SH-SY5Y (cell line): ENCODE results near the gene PLIN4.

Experiments
- GATA2 ChIP-seq: IDR thresholded peaks from 2 replicates; pipeline ENCODE4 v1.6.1; 2011; ENCODE audit warnings: mild to moderate bottlenecking, low read depth, low read length
- GATA3 ChIP-seq: IDR thresholded peaks from 2 replicates; pipeline ENCODE4 v1.6.1; 2011; ENCODE audit warnings: low read depth, mild to moderate bottlenecking, low read length, moderate library complexity

The PLIN4 gene

DNA sequence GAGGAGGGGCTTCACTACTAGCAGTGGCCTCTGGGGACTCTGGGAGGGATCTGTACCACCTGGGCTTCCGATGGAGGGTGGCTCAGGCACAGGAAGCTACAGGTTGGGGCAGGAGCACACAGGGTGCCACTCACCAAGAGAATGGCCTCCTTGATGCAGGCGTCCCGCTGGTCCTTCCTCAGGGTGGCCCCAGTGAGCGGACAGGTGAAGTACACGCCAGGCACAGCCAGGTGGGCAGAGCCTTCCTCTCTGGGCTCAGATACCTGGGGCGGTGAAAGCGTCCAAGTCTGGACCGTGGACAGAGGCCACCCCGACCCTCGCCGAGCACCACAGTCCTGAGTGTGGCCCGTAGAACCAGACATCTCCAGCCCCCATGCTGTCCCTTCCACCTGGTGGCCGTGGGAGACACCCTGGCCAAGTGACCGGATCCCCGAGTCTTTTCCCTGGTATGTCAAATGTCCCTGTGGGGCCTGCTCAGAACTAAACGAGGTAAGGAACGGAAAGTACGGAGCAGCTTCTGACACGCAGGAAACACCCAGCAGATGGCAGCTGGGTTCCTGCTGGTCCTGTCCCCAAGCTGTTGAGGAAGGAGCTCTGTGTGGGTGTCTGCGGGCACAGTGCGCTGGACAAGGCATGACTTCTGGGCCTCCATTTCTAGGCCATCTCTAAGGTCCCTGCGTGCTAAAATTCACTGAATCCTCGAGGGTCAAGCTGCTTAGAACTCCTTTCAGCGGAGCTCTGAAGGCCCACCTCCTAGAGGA, 65.9 kb downstream of the PLIN4 start:
- TF ChIP-seq GATA3 (no peak), GATA2 (no peak)
